Erythroblast (primary cell): ENCODE results near the gene CNTNAP5.

ENCODE experiments used
- DNase-seq, 2 experiments: peaks; one replicate each; lab custom pipeline; 2025; lab: John Stamatoyannopoulos, UW
- GATA1 ChIP-seq: IDR thresholded peaks from 2 replicates; pipeline ENCODE4 v1.6.1; 2011; ENCODE audit warnings: low read depth, mild to moderate bottlenecking, control low read depth, low read length, moderate library complexity
- POLR2A ChIP-seq: IDR thresholded peaks from 2 replicates; pipeline ENCODE4 v1.6.1; 2011; ENCODE audit warnings: mild to moderate bottlenecking, low read length

Gene CNTNAP5

GRCh38 chr2:124039762-124040291, 14.7 kb downstream of the CNTNAP5 start:
- no peak for DNase-seq
- TF ChIP-seq GATA1 = no peak
- TF ChIP-seq POLR2A = no peak

GRCh38 chr2:124045894-124046293, 20.8 kb downstream of the CNTNAP5 start:
- no peak for DNase-seq
- TF ChIP-seq POLR2A (no peak), GATA1 (no peak)

GRCh38 chr2:124046332-124046731, 21.2 kb downstream of the CNTNAP5 start:
- TF ChIP-seq POLR2A (no peak), GATA1 (no peak)
- no peak for DNase-seq

GRCh38 chr2:124048102-124048501, 23.0 kb downstream of the CNTNAP5 start:
- no peak for DNase-seq
- no peak for TF ChIP-seq GATA1
- TF ChIP-seq POLR2A = no peak

GRCh38 chr2:124048664-124049063, 23.6 kb downstream of the CNTNAP5 start:
- TF ChIP-seq POLR2A (no peak), GATA1 (no peak)
- DNase-seq = no peak

- no peak for DNase-seq
- TF ChIP-seq GATA1 (no peak), POLR2A (no peak)
These were observed 24.0 kb downstream of the CNTNAP5 start for GRCh38 chr2:124049136-124049535.

- TF ChIP-seq POLR2A (no peak), GATA1 (no peak)
- no peak for DNase-seq
These were observed 25.9 kb downstream of the CNTNAP5 start for GRCh38 chr2:124050833-124051497.

GRCh38 chr2:124053796-124054195, 28.7 kb downstream of the CNTNAP5 start:
- DNase-seq = no peak
- TF ChIP-seq GATA1 (no peak), POLR2A (no peak)

GRCh38 chr2:124063596-124063995, 38.5 kb downstream of the CNTNAP5 start:
- DNase-seq = no peak

GRCh38 chr2:124065636-124066035, 40.5 kb downstream of the CNTNAP5 start:
- no peak for TF ChIP-seq POLR2A
- TF ChIP-seq GATA1 = no peak

More at GRCh38 chr2:124063596-124063995, 38.5 kb downstream of the CNTNAP5 start:
- no peak for TF ChIP-seq GATA1
- no peak for TF ChIP-seq POLR2A

GRCh38 chr2:124066776-124067175, 41.7 kb downstream of the CNTNAP5 start:
- TF ChIP-seq GATA1 (no peak), POLR2A (no peak)
- DNase-seq = no peak

More at GRCh38 chr2:124065636-124066035, 40.5 kb downstream of the CNTNAP5 start:
- DNase-seq = no peak

- DNase-seq = no peak
- TF ChIP-seq GATA1 = no peak
- TF ChIP-seq POLR2A = no peak
These were observed 54.0 kb downstream of the CNTNAP5 start for GRCh38 chr2:124079045-124079444.

- TF ChIP-seq GATA1 (no peak), POLR2A (no peak)
- no peak for DNase-seq
These were observed 55.4 kb downstream of the CNTNAP5 start for GRCh38 chr2:124080281-124081153.

- peak in 1 of 2 experiments; percentile 2 for DNase-seq
- TF ChIP-seq GATA1 (no peak), POLR2A (no peak)
These were observed 56.1 kb downstream of the CNTNAP5 start for GRCh38 chr2:124081154-124081716.
